BJ (cell line): Measurements from ENCODE around the gene TTLL11. TPM values are rescaled to one million over a fixed set of nuclear protein-coding genes. Genes with fewer than 3 reads are reported as not detected.

Source experiments
- CTCF ChIA-PET: fragments of 350-600 bp; formaldehyde crosslinking; extraction: SDS; loops from one replicate; lab custom pipeline; 2021; ENCODE audit warnings: antibody characterized with exemption, inconsistent platforms; lab: Yijun Ruan, JAX
- POLR2A ChIA-PET: fragments of 300-600 bp; sonication (Branson Sonifier 250); formaldehyde crosslinking; extraction: SDS; loops from one replicate; lab custom pipeline; 2021; ENCODE audit warnings: antibody characterized with exemption; lab: Charles Lee
- DNase-seq: peaks from one replicate; pipeline ENCODE4 v3.0.0-alpha.2; 2011; ENCODE audit warnings: low read depth
- H3K27me3 ChIP-seq: 2 replicates; pipeline ENCODE4 v1.6.0; 2011; ENCODE audit warnings: low read length; ENCODE audit not compliant: control insufficient read depth, insufficient read depth
- H3K36me3 ChIP-seq: 2 replicates; pipeline ENCODE4 v1.5.1; 2011; ENCODE audit warnings: low read length; ENCODE audit not compliant: control insufficient read depth, insufficient read depth
- H3K4me3 ChIP-seq: 2 replicates; pipeline ENCODE4 v1.5.1; 2011; ENCODE audit warnings: low read depth, mild to moderate bottlenecking, control low read depth, low read length
- polyA plus RNA-seq: library from polyadenylated mRNA; depleted of rRNA; stranded (reverse); fragments of >200 nt; gene quantifications from 2 replicates; pipeline ENCODE4 v1.2.3, GENCODE V29; 2011
- TF ChIP-seq, protein P1 (sequence below): IDR thresholded peaks from 2 replicates; pipeline ENCODE4 v1.5.1; 2011; ENCODE audit warnings: low read depth, mild to moderate bottlenecking, control low read depth, inconsistent platforms, low read length, moderate library complexity; ENCODE audit not compliant: insufficient read depth

The TTLL11 gene
- polyA plus RNA-seq, 1 experiment = 5.6 TPM

DNA sequence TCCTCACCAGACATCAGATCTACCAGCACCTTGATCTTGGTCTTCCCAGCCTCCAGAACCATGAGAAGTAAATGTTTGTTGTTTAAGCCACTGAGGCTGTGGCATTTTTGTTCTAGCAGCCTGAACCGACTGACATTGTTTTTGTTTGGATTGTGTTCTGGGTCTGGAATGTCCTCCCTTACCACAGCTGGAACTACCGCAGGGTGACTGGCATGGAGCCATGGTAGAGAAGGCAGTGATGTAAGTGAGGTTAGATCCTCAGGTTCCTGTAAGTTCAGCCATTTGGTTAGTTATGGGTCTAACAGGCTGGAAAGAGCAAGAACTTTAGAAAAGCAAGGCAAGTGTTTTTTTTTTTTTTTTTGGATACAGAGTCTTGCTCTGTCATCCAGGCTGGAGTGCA, 232.4 kb downstream of the TTLL11 start:
- no peak overlapping the region for H3K4me3 ChIP-seq
- no peaks in the 10 kb centered on the region for H3K36me3 ChIP-seq
- H3K27me3 ChIP-seq = no peaks in the 10 kb centered on the region
- ChIA-PET POLR2A (no interaction called here), CTCF (interaction anchor here (0.6 to 1.0 kb wide), 3 partner anchors 9 to 27 kb away, joined by 3 to 4 read pairs (median 3); no protein-coding TSS in a partner anchor)
- TF ChIP-seq, protein P1, sequence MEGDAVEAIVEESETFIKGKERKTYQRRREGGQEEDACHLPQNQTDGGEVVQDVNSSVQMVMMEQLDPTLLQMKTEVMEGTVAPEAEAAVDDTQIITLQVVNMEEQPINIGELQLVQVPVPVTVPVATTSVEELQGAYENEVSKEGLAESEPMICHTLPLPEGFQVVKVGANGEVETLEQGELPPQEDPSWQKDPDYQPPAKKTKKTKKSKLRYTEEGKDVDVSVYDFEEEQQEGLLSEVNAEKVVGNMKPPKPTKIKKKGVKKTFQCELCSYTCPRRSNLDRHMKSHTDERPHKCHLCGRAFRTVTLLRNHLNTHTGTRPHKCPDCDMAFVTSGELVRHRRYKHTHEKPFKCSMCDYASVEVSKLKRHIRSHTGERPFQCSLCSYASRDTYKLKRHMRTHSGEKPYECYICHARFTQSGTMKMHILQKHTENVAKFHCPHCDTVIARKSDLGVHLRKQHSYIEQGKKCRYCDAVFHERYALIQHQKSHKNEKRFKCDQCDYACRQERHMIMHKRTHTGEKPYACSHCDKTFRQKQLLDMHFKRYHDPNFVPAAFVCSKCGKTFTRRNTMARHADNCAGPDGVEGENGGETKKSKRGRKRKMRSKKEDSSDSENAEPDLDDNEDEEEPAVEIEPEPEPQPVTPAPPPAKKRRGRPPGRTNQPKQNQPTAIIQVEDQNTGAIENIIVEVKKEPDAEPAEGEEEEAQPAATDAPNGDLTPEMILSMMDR = no peak
- peak; percentile 58 for DNase-seq

DNA sequence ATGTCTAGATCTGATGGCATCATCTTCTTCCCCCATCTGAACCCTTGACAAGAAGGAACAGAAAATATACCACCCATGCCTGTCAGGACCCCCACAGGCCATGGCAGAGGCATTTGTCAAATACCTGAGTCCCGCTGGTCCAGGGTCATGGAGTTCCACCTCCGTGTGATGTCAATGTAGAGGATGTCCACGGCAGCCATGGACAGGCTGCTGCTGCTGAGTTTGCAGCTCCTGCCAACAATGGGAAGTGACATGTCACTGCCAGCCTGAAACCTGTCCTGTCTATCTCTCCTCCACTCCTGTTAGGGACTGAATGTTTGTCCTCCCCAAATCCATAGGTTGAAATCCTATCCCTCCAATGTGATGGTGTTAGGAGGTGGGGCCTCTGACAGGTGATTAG, 232.9 kb downstream of the TTLL11 start:
- Histone ChIP-seq H3K4me3 (no peak overlapping the region), H3K27me3 (no peaks in the 10 kb centered on the region), H3K36me3 (no peaks in the 10 kb centered on the region)
- TF ChIP-seq, protein P1 = no peak
- CTCF ChIA-PET = interaction anchor here (0.6 to 1.3 kb wide), 4 partner anchors 8 to 124 kb away, joined by 3 to 4 read pairs (median 3); no protein-coding TSS in a partner anchor
- POLR2A ChIA-PET = no interaction called here
- DNase-seq = no peak

DNA sequence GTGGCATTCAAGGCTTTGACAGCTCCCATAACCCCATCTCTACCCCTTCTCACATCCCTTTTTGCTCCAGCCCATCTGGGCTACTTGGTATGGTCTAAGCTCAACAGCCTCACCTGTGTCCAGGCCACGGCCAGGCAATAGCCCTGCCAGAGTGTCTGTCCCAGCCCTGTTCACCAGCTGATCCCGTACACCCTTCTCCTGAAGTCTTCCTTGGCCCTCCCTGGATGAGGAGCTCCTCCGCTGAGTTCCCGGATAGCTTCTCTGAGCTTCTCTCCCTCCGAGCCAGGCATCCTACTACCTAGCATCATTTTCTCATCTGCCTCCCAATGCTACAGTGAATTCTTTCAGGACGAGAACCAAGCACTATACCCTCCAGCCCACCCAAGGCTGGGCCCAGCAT, 233.5 kb downstream of the TTLL11 start:
- DNase-seq = no peak
- POLR2A ChIA-PET = no interaction called here
- Histone ChIP-seq H3K36me3 (no peaks in the 10 kb centered on the region), H3K27me3 (no peaks in the 10 kb centered on the region), H3K4me3 (no peak overlapping the region)
- TF ChIP-seq, protein P1 = no peak
- CTCF ChIA-PET = interaction anchor here (0.9 to 1.3 kb wide), 4 partner anchors 8 to 309 kb away, joined by 3 read pairs; no protein-coding TSS in a partner anchor

DNA sequence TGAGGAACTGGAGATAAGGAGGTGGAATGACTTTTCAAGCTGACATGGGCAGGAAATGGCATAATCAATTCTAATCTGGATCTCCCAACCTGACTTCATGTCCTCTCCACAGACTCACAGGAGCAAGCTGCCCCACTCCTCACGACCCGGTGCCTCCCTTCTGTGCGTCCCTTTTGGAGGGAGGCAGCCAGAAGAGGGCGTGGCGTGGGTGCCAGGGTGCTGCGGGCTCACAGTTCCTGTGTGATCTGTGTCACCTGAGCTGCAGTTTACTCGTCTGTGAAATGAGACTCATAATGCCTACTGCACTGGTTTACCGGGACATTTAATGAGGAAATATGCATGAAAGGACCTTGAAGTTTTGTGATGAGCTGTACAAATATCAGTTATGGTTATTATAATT, 234.3 kb downstream of the TTLL11 start:
- no peak for DNase-seq
- ChIA-PET CTCF (interaction anchor here (1.3 kb wide), 2 partner anchors 126 to 308 kb away, joined by 3 read pairs; no protein-coding TSS in a partner anchor), POLR2A (no interaction called here)
- TF ChIP-seq, protein P1 = no peak
- Histone ChIP-seq H3K27me3 (0 out of 2 replicates have a peak, but pooled peaks cover 2% of the 10 kb centered on the region), H3K36me3 (no peaks in the 10 kb centered on the region), H3K4me3 (no peak overlapping the region)

DNA sequence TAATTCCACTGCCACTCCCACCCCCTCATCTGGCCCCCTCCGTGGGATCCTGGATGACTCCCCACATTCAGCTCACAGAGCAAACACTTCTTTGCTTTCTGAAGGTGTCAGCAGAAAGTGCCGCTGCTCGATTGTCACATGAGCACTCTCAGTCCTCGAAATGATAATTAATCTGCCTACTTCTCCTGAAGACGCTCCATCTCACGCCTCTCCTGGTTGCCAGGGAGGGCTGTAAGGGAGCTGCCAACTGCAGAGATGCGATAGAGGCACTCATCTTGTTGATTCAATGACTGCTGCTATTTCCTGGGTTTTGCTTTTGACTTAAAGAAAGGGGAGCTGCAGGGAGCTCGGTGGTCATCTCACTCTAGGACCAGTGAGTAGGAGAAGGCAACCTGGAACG, 235.2 kb downstream of the TTLL11 start:
- Histone ChIP-seq H3K4me3 (no peak overlapping the region), H3K36me3 (no peaks in the 10 kb centered on the region), H3K27me3 (0 out of 2 replicates have a peak, but pooled peaks cover 2% of the 10 kb centered on the region)
- ChIA-PET POLR2A (no interaction called here), CTCF (no interaction called here)
- DNase-seq = no peak
- TF ChIP-seq, protein P1 = no peak
